Smooth muscle cell (in vitro differentiated cells): Measurements from ENCODE around the gene ABI1. TPM values are rescaled to one million over a fixed set of nuclear protein-coding genes. Genes with fewer than 3 reads are reported as not detected.

Experiments
- DNase-seq: peaks from one replicate; lab custom pipeline; 2025; ENCODE audit not compliant: unreplicated experiment; lab: John Stamatoyannopoulos, UW
- H2AFZ ChIP-seq: fragments of 200-600 bp; sonication (generic); 2 replicates; pipeline ENCODE4 v1.6.0; 2016; ENCODE audit warnings: antibody characterized with exemption, low read depth, mild to moderate bottlenecking
- H3F3A ChIP-seq: fragments of 200-600 bp; sonication (generic); 2 replicates; pipeline ENCODE4 v1.6.0; 2017; ENCODE audit warnings: antibody characterized with exemption, low read depth
- H3K27ac ChIP-seq: fragments of 200-600 bp; sonication (generic); 2 replicates; pipeline ENCODE4 v1.5.1; 2016; ENCODE audit warnings: low read depth, mild to moderate bottlenecking
- H3K27me3 ChIP-seq: fragments of 200-600 bp; sonication (generic); 2 replicates; pipeline ENCODE4 v1.6.1; 2016; ENCODE audit warnings: low read depth, mild to moderate bottlenecking
- H3K36me3 ChIP-seq: fragments of 200-600 bp; sonication (generic); 2 replicates; pipeline ENCODE4 v1.5.1; 2016; ENCODE audit warnings: low read depth
- H3K4me1 ChIP-seq: fragments of 200-600 bp; sonication (generic); 2 replicates; pipeline ENCODE4 v1.5.1; 2016; ENCODE audit warnings: low read depth
- H3K4me2 ChIP-seq: fragments of 200-600 bp; sonication (generic); 2 replicates; pipeline ENCODE4 v1.6.0; 2016; ENCODE audit warnings: mild to moderate bottlenecking
- H3K4me3 ChIP-seq: fragments of 200-600 bp; sonication (generic); 2 replicates; pipeline ENCODE4 v1.5.1; 2016; ENCODE audit warnings: mild to moderate bottlenecking
- H3K79me2 ChIP-seq: fragments of 200-600 bp; sonication (generic); 2 replicates; pipeline ENCODE4 v1.6.0; 2016; ENCODE audit warnings: low read depth, mild to moderate bottlenecking
- H3K9ac ChIP-seq: fragments of 200-600 bp; sonication (generic); 2 replicates; pipeline ENCODE4 v1.6.0; 2016; ENCODE audit warnings: low read depth
- H3K9me3 ChIP-seq: fragments of 200-600 bp; sonication (generic); replicated peaks from 2 replicates; pipeline ENCODE4 v1.5.1; 2016; ENCODE audit warnings: low read depth
- H4K20me1 ChIP-seq: fragments of 200-600 bp; sonication (generic); 2 replicates; pipeline ENCODE4 v1.6.0; 2016; ENCODE audit warnings: low read depth
- whole genome bisulfite sequencing: methylation state at CpG from one replicate; pipeline ENCODE4 v1.1.7; 2016; ENCODE audit warnings: low lambda C conversion rate; 5-methylcytosine and 5-hydroxymethylcytosine counted together
- polyA plus RNA-seq: library from polyadenylated mRNA; unstranded; fragments of >200 nt; fragmentation: Nextera tagmentation; extraction: Ambion mirVana; gene quantifications from 2 replicates; pipeline ENCODE4 v1.2.1, GENCODE V29; 2016
- total RNA-seq: library from RNA; depleted of rRNA; stranded (reverse); fragments of >200 nt; gene quantifications from 2 replicates; pipeline ENCODE4 v1.2.3, GENCODE V29; 2014
- TF ChIP-seq, protein P1 (sequence below): fragments of 200-600 bp; sonication (generic); IDR thresholded peaks from 2 replicates; pipeline ENCODE4 v1.5.1; 2017; ENCODE audit warnings: borderline replicate concordance, mild to moderate bottlenecking, antibody characterized with exemption; ENCODE audit not compliant: insufficient read depth, poor library complexity, severe bottlenecking

Gene ABI1
- total and polyA plus RNA-seq, 2 experiments from 2014 or later = 40.3 to 51.4 TPM

GRCh38 chr10:26805567-26806245 is 55.1 kb downstream of the ABI1 start:
- Histone ChIP-seq H3K4me1 (peaks cover 28% of the 10 kb centered on the region), H3K27ac (peak overlapping the region; percentile 6), H3K36me3 (no peaks in the 10 kb centered on the region), H4K20me1 (peaks cover 99% of the 10 kb centered on the region), H3K27me3 (no peaks in the 10 kb centered on the region), H3K4me3 (no peak overlapping the region), H3K9ac (no peak overlapping the region), H3K9me3 (no peaks in the 10 kb centered on the region), H3K79me2 (peaks cover 95% of the 10 kb centered on the region), H2AFZ (no peak overlapping the region), H3K4me2 (peak overlapping the region; percentile 29), H3F3A (peaks cover 6% of the 10 kb centered on the region)
- no peak for DNase-seq
- TF ChIP-seq, protein P1, sequence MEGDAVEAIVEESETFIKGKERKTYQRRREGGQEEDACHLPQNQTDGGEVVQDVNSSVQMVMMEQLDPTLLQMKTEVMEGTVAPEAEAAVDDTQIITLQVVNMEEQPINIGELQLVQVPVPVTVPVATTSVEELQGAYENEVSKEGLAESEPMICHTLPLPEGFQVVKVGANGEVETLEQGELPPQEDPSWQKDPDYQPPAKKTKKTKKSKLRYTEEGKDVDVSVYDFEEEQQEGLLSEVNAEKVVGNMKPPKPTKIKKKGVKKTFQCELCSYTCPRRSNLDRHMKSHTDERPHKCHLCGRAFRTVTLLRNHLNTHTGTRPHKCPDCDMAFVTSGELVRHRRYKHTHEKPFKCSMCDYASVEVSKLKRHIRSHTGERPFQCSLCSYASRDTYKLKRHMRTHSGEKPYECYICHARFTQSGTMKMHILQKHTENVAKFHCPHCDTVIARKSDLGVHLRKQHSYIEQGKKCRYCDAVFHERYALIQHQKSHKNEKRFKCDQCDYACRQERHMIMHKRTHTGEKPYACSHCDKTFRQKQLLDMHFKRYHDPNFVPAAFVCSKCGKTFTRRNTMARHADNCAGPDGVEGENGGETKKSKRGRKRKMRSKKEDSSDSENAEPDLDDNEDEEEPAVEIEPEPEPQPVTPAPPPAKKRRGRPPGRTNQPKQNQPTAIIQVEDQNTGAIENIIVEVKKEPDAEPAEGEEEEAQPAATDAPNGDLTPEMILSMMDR = no peak
- 52% methylated on average over 2 of the region's 2 CpGs for WGBS

- peaks cover 28% of the 10 kb centered on the region for H3K4me1 ChIP-seq
- H3K79me2 ChIP-seq = peaks cover 95% of the 10 kb centered on the region
- H2AFZ ChIP-seq = no peak overlapping the region
- TF ChIP-seq, protein P1 = no peak
- no peaks in the 10 kb centered on the region for H3K27me3 ChIP-seq
- peaks cover 6% of the 10 kb centered on the region for H3F3A ChIP-seq
- no peak for DNase-seq
- no peak overlapping the region for H3K9ac ChIP-seq
- H3K4me3 ChIP-seq = no peak overlapping the region
- H3K27ac ChIP-seq = peak overlapping the region; percentile 6
- peak overlapping the region; percentile 29 for H3K4me2 ChIP-seq
- H3K36me3 ChIP-seq = no peaks in the 10 kb centered on the region
- peaks cover 99% of the 10 kb centered on the region for H4K20me1 ChIP-seq
- H3K9me3 ChIP-seq = no peaks in the 10 kb centered on the region
- WGBS = 57% methylated on average over 4 of the region's 4 CpGs
These were observed 56.1 kb downstream of the ABI1 start for GRCh38 chr10:26804418-26805393.

GRCh38 chr10:26803849-26804248 is 56.9 kb downstream of the ABI1 start:
- Histone ChIP-seq H2AFZ (no peak overlapping the region), H4K20me1 (peaks cover 100% of the 10 kb centered on the region), H3K36me3 (no peaks in the 10 kb centered on the region), H3K4me2 (no peak overlapping the region), H3K4me3 (no peak overlapping the region), H3K9ac (no peak overlapping the region), H3F3A (peaks cover 6% of the 10 kb centered on the region), H3K4me1 (peaks cover 28% of the 10 kb centered on the region), H3K79me2 (peaks cover 95% of the 10 kb centered on the region), H3K27me3 (no peaks in the 10 kb centered on the region), H3K9me3 (no peaks in the 10 kb centered on the region), H3K27ac (no peak overlapping the region)
- TF ChIP-seq, protein P1 = no peak
- WGBS = 91% methylated on average over 4 of the region's 4 CpGs
- no peak for DNase-seq
